Inflammatory macrophage (primary cell): ENCODE data around the gene TFAP2D.

ENCODE experiments used
- DNase-seq, 2 donors: peaks; one replicate each; pipeline ENCODE4 v3.0.0-alpha.2; 2020 to 2022

Gene TFAP2D

DNA sequence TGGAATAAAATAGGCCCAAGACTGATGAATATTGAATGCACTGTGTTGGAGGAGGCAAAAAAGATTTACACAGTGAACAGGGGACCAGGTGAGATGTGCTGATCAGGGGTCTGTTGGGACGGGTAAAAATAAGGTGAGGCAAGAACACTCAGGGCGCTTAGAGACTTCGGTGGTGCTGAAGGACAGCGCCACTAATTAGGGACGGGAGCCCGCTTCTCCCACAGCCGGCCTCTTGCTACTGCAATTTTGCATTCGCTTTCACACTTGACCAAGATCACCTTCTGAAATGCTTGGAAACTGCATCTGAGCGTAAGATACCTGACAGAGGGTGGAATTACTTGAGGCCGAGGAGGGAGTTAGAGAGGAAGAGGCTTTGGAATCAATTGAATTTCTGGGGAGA, 7.3 kb downstream of the TFAP2D start:
- no peak for DNase-seq

DNA sequence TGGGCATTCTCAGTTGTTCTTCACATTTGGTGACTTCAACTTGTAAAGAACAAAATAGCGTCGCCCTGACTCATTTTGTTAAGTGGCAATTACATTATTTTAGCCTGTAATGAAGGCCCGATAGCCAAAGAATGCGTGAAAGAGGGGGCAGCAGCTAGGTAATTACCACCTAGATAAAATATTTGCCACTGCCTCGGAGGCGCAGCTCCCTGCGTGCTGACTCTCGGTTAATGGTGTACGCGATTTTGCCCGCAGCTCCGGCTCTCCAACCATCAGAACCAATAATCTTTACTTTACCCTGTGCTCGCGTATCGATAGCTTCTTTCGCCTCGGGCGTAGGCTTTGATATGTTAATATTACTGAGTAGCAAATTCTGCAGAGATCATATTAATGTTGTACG, 8.7 kb downstream of the TFAP2D start:
- no peak for DNase-seq

DNA sequence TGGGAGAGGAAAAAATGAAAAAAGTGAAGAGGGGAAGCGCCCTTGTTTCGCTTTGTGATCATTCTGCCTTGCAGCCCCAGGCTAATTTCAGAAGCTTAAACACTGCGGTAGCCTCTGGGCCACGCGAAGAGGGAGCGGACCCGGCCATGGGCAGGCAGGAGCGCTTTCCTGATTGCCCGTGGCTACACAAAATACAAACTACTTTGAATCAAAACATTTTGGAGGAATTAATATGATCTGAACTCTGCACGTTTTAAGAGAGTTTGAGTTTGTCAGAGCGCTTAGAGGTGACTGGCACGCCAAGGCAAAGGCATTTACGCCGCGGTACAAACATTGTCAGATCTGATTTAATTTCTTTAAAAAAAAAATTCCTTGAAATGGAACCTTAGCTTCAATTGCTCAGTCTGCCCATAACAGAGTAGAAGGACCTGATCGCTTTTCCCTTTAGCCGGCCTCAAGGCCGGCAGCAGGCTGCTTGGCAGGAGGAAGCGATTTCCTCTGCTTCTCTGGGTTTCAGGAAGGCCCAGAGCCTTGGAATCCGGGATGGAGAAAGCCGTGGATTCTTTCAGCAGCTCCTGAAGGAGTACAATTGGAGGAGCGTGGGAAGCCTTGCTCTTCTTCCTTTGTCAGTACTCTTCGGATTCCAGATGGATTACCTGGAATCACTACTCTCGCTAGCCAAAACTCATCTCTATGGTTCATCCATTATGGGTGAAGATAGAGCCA, 9.7 kb downstream of the TFAP2D start:
- DNase-seq: no peak

DNA sequence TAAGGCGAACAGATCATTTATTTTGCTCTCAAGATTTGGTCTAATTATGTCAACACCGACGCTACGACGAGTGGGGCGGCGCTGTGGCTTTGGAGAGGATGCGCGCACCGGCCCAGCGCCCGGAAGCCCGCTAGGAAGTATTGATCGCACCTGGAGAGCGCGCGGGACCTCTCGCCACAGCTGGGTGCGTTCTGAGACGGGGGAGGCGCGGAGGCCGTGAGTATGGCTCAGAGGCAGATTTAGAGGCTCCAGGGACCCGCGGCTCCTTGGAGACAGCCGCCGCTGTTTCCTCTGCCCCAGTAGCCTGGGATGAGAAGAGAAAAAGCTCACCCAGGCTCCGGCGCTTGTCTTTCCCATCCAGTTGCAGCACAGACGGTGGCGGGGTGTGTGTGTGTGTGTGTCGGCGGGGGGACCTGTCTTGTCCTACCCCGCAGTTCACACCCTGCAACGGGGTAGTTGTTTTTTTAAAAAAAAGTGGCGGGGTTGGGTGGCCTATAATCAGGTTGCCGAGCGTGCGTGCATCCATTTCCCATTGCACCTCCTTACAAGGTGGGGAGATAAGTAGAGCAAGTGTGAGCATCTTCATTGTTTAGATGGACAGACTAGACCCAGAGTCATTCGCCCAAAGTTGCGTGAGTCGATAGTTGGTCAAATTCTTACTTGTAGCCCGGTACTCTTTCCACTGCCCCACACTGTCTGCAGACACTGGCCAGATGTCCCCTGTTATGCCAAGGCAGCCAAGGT, 11.2 kb downstream of the TFAP2D start:
- DNase-seq: no peak

DNA sequence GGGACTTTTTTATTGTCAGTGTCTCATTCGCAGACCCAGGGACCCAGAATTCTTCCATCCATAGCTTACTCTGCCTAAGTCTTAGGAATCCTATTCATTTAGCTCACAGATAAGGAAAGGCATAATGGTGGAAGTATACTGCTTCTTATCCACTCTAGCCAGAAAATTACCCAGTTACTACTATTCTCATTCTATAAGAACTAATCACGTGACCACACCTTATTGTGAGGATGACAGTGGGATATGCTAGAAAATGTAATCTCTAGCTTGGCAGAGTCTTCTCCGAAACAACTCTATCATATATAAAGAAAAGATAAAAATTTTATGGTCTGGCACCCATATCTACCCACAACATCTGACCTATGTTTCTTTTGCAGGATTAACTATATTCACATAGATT, 21.2 kb downstream of the TFAP2D start:
- DNase-seq: no peak

DNA sequence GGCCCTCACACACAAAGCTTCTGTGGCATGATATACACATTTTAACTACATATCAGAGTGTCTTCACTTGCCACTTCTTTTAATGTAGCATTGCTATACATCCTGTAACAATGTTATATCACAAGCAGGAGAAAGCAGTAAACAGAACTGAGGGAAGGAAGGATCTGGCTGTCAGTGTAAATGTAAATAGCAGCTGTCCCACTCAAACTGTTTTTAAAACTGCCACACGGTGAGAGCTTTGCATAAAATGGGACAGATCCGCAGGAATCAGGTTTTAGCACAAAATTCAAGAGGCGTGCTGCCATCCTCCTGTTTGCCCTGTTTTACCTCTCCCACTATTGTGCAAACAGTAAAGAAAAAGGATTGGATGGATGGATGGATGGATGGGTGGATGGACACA, 28.8 kb downstream of the TFAP2D start:
- no peak for DNase-seq

DNA sequence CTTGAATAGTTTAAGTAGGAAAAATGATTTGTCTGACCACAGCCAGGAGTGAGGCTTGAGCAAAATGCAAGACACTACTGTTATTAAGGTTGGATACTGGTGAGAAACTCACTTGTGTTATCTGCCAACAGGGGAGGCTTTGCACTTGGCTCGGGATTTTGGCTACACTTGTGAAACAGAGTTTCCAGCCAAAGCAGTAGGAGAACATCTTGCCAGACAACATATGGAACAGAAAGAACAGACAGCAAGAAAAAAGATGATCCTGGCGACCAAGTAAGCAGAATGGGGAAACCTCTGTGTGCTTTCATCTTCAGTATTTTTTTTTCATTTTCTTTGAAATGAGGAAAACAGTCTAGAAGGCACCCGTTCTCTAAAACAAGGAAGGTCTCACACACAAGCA, 31.6 kb downstream of the TFAP2D start:
- DNase-seq: no peak

DNA sequence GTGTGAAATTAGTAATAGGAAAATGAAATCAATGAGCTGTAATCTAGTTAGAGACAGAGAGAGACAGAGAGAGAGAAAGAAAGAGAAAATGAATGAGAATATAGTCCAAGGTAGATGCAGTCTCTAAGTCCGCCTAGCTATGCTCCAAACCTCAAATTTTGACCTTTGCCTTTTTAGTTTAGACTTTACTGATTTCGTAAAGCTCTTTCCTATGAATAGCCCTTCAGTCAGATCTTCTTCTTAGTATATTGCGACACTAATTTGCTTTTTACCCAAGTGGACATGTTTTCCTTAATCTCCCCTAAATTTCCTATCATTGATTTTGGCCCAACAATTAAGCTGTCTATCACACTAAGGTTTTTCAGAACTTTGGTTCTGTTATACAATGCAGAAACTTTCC, 49.5 kb downstream of the TFAP2D start:
- no peak for DNase-seq

DNA sequence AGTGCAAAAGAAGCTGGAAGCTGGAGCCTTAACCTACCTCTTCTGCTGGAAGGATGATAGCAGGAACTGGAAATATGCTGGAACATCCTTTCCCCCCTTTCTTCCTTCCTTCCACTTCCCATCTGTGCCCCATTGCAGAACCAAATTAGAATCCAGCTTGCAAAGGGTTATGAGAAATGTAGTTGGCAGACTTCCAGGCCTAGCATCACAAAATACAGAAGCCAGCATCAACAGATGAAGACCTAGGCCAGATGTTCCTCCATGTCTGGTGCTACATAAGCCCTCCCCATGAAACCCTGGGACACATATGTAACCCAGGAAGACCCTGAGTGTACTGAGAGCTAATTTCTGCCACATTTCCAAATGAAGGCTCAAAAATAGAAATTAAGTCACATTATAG, 65.4 kb downstream of the TFAP2D start:
- DNase-seq: no peak

DNA sequence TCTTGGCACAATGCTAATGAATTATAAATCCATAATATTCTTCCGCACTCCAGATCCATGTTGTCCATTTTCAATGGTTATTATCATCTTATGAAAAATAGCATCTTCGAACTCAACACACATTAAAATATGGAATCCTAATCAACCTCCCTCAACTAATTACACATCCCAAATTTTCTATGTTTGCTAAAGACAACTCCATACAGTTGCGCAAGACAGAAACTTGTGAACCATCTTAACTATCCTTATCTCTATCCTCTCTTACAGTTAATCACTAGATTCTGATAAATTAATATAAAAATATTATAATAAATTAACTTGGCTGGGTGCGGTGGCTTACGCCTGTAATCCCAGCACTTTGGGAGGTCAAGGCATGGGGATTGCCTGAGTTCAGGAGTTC, 67.1 kb downstream of the TFAP2D start:
- no peak for DNase-seq

DNA sequence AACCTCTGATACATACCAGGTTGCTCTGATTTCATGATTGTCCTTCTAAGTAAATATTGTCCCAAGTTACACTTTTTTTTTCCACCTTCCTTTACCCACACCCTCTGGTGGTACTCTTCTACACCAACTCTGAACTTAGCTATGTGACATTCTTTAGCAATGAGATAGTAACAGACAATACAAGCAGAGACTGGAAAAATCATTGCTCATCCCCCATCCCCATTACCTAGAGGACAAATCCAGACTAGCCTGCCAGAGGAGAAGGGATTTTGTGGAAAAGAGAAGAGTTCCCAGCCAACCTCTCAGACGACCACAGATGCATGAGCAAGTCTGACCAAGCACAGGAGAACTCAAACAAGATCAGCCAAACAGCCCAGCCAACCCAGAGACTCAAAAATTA, 72.6 kb downstream of the TFAP2D start:
- no peak for DNase-seq

DNA sequence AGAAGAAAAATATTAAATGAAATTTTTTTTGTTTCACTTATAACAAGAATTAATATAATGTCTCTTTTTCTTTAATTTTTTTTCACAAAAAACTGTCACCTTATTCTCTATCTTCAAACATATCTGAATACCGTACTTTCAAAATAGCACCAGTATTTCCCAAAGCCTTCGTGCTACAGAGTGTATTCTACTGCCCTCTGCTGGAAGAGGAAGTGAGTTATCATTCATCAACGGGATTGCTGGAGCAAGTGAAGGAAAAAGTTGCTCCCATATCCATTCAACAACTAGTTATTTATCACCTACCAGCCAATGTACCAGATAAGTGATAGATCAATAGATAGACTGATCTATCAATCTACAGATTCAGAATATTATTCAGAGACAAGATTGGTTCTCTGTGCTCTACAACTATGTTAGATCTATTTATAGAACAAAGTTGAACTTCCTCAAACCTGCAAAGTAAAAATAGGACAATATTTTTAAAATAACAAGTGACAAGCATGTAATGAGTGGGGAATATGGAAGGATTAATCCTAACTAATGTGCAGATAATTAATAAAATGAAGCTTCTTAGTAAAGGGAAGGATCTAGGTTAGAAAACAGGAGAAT, 78.7 kb downstream of the TFAP2D start:
- peak; percentile 40 to 41 for DNase-seq

DNA sequence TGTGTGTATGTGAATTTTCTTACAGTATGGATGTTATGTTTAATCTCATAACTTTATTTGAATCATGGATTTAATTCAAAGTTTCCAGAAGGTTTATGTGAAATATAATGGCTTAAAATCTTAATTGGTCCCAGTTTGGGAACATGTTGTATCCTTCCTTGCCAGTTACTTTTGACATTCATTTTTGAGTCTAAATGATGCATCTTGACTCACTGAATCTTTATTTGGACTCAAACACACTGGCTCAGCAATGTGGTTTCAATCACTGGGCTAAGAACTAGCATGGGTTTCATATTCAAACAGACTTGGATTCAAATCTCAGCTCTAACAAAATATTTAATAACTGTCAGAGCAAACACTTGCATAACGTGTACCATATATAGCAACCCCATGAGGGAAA, 79.4 kb downstream of the TFAP2D start:
- DNase-seq: no peak

DNA sequence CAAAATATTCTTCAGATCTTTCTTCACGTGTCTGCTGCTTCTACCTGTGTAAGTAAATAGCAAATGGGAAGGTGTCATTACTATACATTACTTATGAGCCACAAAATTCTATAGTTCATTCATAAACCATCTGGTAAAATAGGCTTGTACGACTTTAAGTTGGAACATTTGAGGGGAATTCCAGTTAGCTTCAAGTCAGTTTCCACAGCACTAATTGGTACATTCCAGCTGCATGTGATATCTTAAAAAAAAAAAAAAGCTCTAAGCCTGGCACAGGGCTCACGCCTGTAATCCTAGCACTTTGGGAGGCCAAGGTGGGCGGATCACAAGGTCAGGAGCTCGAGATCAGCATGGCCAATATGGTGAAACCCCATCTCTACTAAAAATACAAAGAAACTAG, 82.2 kb downstream of the TFAP2D start:
- DNase-seq: no peak

DNA sequence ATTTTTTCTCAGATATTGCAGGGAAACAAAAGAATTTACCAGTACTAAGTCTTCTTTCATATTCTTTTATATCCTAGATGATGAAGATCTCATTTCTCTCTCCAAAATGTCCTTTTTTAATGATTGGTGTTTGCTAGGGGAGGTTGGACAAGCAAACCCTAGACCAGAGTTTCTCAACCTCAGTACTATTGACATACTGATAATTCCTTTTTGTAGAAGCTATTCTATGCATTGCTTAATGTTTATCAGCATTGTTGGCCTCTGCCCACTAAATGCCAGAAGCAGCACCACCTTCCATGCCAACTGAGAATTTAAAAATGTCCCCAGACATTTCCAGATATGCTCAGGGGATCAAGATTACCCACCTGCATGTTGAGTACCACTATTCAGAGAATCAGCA, 91.0 kb downstream of the TFAP2D start:
- DNase-seq: no peak

DNA sequence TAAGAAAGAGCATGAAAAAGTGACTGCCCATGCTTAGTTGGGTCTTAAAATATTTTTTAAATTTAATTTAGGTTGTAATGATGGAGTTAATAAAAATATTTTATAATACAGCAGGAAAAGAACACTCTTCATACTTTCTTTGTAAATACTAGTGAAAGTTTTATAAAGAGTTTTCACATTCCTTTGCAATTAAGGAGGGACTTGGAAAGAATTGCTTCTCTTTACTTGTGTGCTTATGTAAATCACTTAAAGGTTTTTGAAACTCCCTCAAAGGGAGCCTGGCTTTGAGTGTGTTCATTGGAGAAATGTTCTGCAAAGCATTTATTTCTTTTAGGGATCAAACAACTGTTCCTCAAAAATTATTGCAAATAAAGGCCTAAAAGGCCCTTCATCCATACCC, 93.7 kb downstream of the TFAP2D start:
- DNase-seq: no peak

DNA sequence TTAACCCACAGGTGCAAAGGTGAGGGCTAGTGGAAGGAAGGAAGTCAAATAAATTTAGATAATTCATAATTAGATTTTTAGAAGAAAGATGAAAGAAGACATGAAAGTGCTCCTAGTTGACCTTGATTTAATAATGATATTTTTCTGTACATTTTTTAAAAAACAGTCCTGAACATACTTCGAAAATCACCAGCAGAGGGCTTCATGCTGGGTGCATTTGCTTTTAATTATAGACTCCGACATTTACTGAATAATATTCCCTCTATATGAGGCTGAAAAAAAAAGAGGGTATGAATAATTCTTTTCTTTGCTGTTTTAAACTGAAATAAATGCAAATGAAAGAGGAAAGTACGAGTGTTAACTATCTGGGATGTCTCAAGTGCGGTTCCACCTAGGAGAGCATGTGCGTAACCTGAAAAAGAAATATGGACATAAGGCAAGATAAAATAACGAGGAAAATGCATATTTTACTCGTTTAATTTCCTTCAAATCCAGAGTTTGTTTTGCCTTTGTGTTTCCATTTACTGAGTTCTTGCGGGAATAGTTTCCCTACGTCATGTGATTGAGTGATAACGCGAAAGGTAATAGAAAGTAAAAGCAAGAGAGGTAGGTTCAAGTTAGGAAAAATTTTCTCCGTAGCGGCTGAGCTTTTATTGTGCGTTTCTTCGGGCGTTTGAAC, 102.2 kb downstream of the TFAP2D start:
- peak in 1 of 2 donors; percentile 10 for DNase-seq

DNA sequence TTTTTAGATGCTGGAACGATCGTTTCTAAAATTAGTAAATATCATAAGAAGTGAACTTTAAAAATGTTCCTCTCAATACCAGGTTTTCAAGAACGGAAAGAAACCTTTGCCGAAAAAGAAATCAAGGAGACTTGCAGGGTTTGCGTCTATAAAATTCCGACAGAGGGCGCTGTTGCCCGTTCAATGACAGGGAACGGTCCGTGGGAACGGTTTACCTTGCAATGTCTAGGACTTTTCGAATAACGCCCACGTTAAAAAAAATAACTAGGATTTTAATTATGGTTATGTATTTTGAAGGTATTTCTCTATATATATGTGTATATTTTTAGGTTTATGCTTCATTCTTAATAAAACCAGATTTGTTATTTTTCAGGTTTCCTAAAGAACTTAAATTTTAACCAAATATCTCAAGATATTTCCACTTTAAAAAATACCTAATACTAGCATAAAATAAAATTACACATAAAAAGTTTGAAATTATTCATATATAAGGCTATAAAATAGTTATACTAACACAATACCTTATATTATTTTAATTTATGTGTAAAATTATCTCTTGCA, 102.9 kb downstream of the TFAP2D start:
- peak; percentile 77 to 78 for DNase-seq

DNA sequence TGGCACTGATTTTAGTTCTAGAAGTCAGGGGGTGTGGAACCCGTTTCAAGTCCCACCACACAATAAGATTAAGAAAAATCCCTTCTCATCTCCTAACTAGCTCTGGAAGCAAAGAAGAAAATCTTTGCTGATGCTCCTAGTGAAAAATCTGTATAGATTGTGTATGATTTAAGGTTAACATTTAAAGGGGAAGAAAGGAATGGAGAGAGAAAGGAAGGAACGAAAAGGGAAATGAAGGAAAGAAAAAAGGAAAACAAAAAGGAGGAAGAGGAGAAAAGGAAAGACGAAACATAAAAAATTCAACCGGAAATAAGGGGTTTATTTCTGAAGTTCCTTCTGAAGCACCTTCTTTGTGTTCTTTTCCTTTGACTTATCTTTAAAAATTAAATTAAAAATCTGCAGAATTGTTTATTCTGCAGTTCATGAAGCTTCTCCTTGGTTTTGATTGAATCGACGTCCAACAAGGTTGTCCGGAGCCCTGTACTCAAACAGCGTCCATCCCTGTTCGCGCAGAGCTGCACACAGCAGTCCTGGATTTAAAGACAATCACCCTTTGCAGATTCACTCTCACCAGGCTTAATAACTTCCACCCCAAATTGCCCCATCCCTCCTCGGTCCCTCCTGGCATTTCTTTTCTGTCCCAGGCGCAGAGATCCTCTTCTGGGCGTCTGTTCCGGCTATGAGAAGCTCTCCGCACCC, 103.8 kb downstream of the TFAP2D start:
- no peak for DNase-seq

DNA sequence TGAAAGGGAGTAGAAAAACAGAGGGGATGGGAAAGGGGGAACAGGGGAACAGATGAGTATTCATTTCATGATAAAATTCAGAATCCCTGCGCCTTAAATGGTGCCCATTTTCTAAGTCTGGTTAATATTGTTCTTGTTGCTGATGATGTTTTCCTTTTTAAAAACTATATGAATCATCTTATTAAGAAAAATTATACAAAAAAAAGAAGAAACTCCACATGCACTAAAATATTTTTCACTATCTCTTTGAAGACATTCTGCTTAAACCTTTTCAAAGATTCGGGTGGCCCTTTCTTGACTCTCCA, 104.3 kb downstream of the TFAP2D start:
- DNase-seq: no peak

DNA sequence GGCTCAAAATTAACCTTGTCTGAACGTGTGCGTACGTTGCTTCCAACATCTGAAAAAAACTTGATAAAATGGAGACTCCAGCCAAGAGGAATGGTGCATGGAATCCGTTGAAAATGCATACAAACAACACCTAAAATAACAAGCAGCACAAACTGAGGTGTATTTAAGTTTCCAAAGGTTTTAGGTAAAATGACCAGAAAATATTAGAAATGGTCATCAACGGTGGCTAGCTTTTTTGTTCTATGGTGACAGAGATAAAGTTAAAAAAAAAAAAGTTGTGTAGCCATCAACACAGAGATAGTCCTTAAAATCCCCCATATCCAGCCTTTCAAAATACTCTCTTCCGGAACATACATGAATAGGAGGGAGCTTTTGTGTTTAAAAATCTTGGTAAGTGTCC, 104.7 kb downstream of the TFAP2D start:
- DNase-seq: no peak

DNA sequence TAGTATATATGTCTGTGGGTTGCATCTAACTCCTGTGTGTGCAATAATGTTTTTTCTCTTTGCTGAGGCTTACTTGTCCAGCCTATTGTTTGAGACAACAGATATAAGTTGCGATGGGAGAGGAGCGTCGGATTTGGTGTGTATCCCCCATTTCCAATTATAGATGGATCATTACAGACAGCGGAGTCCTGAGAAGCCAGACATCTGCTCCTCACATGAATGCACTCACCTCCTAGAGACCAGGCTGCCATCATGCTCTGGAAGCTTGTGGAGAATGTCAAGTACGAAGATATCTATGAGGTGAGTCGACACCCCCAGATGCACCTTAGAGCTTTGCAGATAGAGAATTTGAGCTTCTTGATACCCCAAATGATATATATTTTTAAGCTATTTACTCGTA, 105.3 kb downstream of the TFAP2D start, which contains the start of gene TFAP2B:
TFAP2B (plus strand) TSS at position 199 of the 400 bp plus-strand sequence; CDS start at position 220, 21 bp downstream.
- DNase-seq: no peak

DNA sequence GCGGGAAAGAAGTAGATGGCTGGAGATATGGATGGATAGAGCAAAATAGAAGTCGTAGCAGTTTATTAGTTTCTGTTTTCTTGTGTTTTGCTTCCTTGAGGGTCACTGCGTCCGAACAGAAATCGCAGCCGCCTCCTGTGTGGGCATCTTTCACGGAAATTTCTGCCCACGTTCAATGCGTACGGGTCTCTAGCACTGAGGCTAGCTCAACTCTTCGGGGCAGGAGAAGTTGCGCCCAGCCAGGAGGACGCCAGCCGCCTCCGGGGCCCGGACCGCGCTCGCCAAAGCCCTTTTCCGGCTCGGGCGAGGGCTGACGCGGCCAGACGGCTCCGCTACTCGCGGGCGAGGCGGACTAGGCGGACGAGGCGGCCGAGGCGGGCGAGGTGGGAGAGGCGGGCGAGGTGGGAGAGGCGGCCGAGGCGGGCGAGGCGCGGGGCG, 106.2 kb downstream of the TFAP2D start:
- no peak for DNase-seq
